ENCODE measurements around the gene TNFRSF17. TPM values are rescaled to one million over a fixed set of nuclear protein-coding genes. Genes with fewer than 3 reads are reported as not detected.
"Not testable (repeated sequence)": the region's sequence is repeated elsewhere in the genome, so short reads cannot be mapped to it uniquely, and the experiment has no call there.

The TNFRSF17 gene
- total and polyA plus RNA-seq, 2 of the 8 experiments (the other 6 are each of a cell fraction or from before 2014, with no cell fraction given), result not detected

DNA sequence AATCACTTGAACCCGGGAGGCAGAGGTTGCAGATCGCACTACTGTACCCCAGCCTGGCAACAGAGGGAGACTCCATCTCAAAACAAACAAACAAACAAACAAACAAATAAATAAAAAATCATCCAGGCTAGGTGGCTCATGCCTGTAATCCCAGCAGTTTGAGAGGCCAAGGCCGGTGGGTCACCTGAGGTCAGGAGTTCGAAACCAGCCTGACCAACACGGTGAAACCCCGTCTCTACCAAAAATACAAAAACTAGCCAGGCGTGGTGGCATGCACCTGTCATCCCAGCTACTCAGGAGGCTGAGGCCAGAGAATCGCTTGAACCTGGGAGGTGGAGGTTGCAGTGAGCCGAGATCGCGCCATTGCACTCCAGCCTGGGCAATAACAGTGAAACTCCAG lies 2.0 kb upstream of the TNFRSF17 start:
- H2BK120ac ChIP-seq (replicated peaks; ENCODE audit: low read depth, low read length); H3K4me1 ChIP-seq (replicated peaks in 1 of 4; ENCODE audit: control insufficient read depth in 3 of 4, insufficient read depth in 4 of 4, low read length in 3 of 4); H4K5ac ChIP-seq (ENCODE audit: insufficient read length, low read depth, low read length); H3K4ac ChIP-seq (replicated peaks; ENCODE audit: insufficient read length, low read depth, low read length); H3K27ac ChIP-seq (ENCODE audit: low read depth, low read length); H4K91ac ChIP-seq (replicated peaks; ENCODE audit: insufficient read length, low read length); H3K9me3 ChIP-seq (ENCODE audit: insufficient read depth in 2 of 2, low read depth in 1 of 2, low read length in 1 of 2); H3K56ac ChIP-seq (replicated peaks; ENCODE audit: insufficient read length, low read depth, low read length); H4K20me1 ChIP-seq (replicated peaks in 1 of 2; ENCODE audit: control insufficient read depth in 1 of 2, insufficient read depth in 2 of 2, low read length in 2 of 2); H2BK12ac ChIP-seq (ENCODE audit: low read depth, low read length); DNase-seq (ENCODE audit: low read depth in 1 of 2, low spot score in 2 of 2); H4K8ac ChIP-seq (ENCODE audit: extremely low read depth, insufficient read depth, low read length); H3K9ac ChIP-seq (replicated peaks in 1 of 4; ENCODE audit: extremely low read depth in 1 of 4, low read depth in 3 of 4, low read length in 3 of 4); H3K79me1 ChIP-seq (ENCODE audit: low read depth, low read length); H2BK5ac ChIP-seq (ENCODE audit: low read depth, low read length); H3K4me3 ChIP-seq (ENCODE audit: extremely low read depth in 1 of 4, insufficient read depth in 2 of 4, low read depth in 3 of 4, low read length in 4 of 4); H3K4me2 ChIP-seq (ENCODE audit: insufficient read depth in 1 of 2, low read depth in 2 of 2, low read length in 2 of 2); CTCF ChIA-PET (ENCODE audit: partially characterized antibody); H3K79me2 ChIP-seq (ENCODE audit: control insufficient read depth in 1 of 2, insufficient read depth in 2 of 2, low read length in 2 of 2); H3K23ac ChIP-seq (ENCODE audit: insufficient read length); H2BK15ac ChIP-seq (ENCODE audit: low read length); H3K27me3 ChIP-seq (replicated peaks in 1 of 4; ENCODE audit: control insufficient read depth in 3 of 4, extremely low read depth in 1 of 4, insufficient read depth in 3 of 4, low read length in 3 of 4); H2AFZ ChIP-seq (ENCODE audit: low read length); H3K18ac ChIP-seq (ENCODE audit: extremely low read depth, low read length); POLR2A ChIA-PET (ENCODE audit: partially characterized antibody); H3K23me2 ChIP-seq (ENCODE audit: low read depth, low read length); H2BK20ac ChIP-seq (ENCODE audit: low read length); FAIRE-seq; H3K36me3 ChIP-seq (ENCODE audit: control insufficient read depth in 2 of 4, insufficient read depth in 4 of 4, low read length in 3 of 4); H3K14ac ChIP-seq (ENCODE audit: insufficient read length); H2AK5ac ChIP-seq (ENCODE audit: low read depth, low read length): not testable (repeated sequence)
- WGBS, 2 experiments (ENCODE audit: extremely low coverage in 1 of 2, insufficient coverage in 1 of 2, insufficient read length in 1 of 2, insufficient replicate concordance in 2 of 2, low coverage in 1 of 2, low lambda C conversion rate in 2 of 2, missing lambda C conversion rate in 1 of 2), result 97% methylated on average over 11 of the region's 11 CpGs; no CpG with 5 or more reads in 1 of the 2 experiments

Data from H1 (cell line).